ENCODE results near the gene PTRHD1.
"Not testable (repeated sequence)": the region's sequence is repeated elsewhere in the genome, so short reads cannot be mapped to it uniquely, and the experiment has no call there.

Gene PTRHD1

DNA sequence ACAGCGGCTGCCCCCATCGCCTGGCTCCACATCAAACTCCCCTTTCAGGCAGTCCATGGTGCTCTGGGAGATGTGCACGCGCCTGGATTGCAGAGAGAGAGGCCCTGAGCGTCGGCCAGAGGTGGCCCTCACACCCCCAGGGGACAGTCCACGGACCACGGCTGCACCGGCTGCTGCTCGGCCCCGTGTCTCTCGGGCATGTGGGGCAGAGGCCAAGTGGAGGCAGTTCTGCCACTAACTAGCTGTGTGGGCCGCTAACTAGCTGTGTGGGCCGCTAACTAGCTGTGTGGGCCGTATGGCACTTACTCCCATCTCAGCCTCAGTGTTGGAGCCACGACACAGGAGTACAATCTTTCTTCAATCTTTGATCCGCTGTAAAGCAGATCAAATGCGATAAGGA is 45.4 kb upstream of the PTRHD1 start:
- H3K4me3 ChIP-seq (replicated peaks; ENCODE audit: low read depth, low read length), result no peak overlapping the region
- no peak for TF ChIP-seq CTCF (IDR thresholded peaks at IDR 0.05; ENCODE audit: low read length, missing control alignments)
- DNase-seq (ENCODE audit: low read depth), result no peak

DNA sequence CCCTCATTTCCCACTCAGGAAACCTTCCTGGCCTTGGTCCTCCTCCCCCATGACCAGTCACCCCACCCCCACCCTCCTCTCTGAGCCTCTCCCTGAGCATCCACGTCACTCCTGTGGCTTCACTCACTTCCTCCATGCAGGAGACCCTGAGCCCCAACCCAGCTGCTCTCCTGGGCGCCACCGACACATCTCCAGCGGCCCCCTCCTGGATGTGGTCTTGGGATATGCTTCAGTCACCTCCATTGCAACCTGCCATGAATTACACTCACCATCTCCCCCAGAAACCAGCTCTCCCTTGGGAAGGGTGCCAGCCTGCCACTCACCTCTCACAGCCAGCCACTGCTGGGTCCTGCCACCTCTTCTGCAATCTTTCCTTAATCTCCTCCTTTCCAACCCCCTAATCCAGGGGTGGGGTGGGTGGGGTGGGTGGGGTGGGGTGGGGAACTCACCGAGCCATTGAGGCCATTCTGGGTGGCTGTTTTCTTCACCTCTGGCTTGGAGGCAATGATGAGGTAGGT is 44.9 kb upstream of the PTRHD1 start:
- TF ChIP-seq CTCF (IDR thresholded peaks at IDR 0.05; ENCODE audit: low read length, missing control alignments), result no peak
- no peak for DNase-seq (ENCODE audit: low read depth)
- no peak overlapping the region for H3K4me3 ChIP-seq (replicated peaks; ENCODE audit: low read depth, low read length)

- TF ChIP-seq CTCF (IDR thresholded peaks at IDR 0.05; ENCODE audit: low read length, missing control alignments), result no peak
- DNase-seq (ENCODE audit: low read depth), result no peak
- H3K4me3 ChIP-seq (replicated peaks; ENCODE audit: low read depth, low read length), result no peak overlapping the region
These were observed 43.5 kb upstream of the PTRHD1 start for GRCh38 chr2:24836706-24837105.

GRCh38 chr2:24836206-24836605 is 43.0 kb upstream of the PTRHD1 start:
- DNase-seq (ENCODE audit: low read depth), result no peak
- no peak overlapping the region for H3K4me3 ChIP-seq (replicated peaks; ENCODE audit: low read depth, low read length)
- no peak for TF ChIP-seq CTCF (IDR thresholded peaks at IDR 0.05; ENCODE audit: low read length, missing control alignments)

- not testable (repeated sequence) for H3K4me3 ChIP-seq (replicated peaks; ENCODE audit: low read depth, low read length); DNase-seq (ENCODE audit: low read depth)
These were observed 42.2 kb upstream of the PTRHD1 start for GRCh38 chr2:24835411-24835810.

- DNase-seq (ENCODE audit: low read depth), result no peak
- TF ChIP-seq CTCF (IDR thresholded peaks at IDR 0.05; ENCODE audit: low read length, missing control alignments), result no peak
- no peak overlapping the region for H3K4me3 ChIP-seq (replicated peaks; ENCODE audit: low read depth, low read length)
These were observed 41.7 kb upstream of the PTRHD1 start for GRCh38 chr2:24834733-24835395.

DNA sequence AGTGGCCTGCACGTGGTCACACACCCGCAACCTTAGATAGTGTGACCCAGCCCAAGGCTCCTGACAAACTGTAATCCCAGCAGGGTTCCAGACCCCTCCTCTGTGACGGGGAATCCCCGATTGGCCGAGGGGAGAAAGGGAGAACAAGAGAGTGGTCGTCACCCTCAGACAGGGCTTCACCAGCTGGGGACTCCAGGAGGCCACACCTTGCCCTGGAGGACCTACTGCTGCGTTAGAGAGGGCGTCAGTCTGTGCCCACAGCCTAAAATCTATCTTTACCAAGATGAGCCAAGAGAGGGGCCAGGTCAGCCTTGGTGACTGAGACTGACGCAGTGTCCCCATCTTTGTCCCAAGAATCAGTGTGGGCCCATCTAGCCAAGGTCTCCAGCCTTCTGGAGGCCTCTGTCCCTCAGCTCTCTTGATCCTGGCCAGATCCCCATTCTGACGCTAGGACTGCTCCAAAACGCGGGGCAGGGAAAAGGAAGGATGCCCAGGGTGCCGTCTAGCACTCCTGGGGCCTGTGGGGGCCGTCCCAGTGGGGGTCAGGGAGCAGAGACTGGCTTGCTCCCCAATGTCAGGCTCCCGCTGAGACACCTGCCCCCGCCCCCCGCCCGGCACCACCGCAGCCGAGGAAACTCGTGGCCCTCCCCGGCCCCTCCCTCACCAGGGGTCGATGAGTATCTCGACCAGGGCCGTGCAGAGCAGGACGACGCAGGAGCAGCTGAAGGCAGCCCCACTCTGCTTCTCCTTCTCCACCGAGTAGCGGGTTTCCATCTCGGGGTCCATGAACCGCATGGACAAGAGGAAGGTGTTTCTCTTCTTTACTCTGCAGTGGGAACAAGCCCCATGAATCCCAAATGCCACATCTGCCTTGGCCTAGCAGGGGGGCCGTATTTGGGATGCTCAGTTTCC is 40.9 kb upstream of the PTRHD1 start:
- TF ChIP-seq CTCF (IDR thresholded peaks at IDR 0.05; ENCODE audit: low read length, missing control alignments), result no peak
- no peak overlapping the region for H3K4me3 ChIP-seq (replicated peaks; ENCODE audit: low read depth, low read length)
- no peak for DNase-seq (ENCODE audit: low read depth)
